Fibroblast of skin of right quadriceps (primary cell): ENCODE data around the gene PHLDA3.
"Not testable (repeated sequence)": the region's sequence is repeated elsewhere in the genome, so short reads cannot be mapped to it uniquely, and the experiment has no call there.

ENCODE experiments used
- DNase-seq: peaks from one replicate; pipeline ENCODE4 v3.0.0-alpha.2; 2013

Gene PHLDA3

DNA sequence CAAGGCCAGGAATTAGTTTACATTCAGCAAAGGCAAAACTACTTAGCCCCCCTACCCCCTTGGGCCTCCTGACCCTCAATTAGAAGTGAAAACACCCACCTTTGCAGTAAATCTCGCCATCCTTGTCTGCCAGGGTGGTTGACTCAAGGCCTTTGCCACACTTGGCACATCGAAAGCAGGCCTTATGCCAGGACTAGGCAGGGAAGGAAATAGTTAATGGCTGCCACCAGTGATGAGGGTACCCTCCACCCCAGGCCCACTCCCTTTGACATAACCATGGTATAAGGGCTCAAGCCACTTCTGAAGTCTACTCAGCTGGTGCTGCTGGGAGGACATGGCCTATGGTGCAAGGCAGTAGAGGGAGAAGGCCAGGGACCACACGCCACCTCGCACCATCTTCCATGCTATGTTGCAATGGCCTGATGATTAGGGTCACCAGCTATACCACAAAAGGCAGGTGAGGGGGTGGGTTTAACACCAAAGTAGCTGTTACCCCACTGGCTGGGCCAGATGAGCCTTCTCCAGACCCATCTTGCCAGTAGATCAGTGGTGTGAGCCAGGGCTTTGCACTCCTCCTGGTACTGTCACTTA is 16.3 kb upstream of the PHLDA3 start:
- DNase-seq = no peak

DNA sequence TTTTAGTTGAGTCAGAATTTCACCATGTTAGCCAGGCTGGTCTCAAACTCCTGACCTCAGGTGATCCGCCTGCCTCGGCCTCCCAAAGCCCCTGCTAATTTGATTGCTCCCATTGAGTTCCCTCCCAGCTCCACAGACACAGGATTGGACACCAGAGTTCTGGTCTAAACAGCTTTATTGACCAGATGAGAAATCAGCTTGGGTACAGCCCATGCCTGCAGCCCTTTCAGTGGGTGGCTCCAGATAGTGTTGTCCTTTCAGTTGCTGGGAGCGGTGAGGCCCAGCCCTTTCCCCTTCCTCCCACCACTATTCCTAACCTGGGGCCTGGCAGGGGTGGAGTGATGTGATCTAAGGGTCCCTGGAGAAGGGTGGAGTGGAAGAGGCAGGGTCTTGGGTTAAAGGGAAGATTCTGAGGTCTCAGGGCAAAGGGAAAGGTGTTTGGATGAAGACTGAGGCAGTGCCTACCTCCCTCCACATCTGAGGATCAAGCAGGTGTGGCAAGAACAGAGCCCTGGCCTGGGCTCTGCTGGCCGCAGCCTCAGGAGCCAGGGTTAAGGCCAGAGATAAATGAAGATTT is 14.5 kb upstream of the PHLDA3 start:
- no peak for DNase-seq

DNA sequence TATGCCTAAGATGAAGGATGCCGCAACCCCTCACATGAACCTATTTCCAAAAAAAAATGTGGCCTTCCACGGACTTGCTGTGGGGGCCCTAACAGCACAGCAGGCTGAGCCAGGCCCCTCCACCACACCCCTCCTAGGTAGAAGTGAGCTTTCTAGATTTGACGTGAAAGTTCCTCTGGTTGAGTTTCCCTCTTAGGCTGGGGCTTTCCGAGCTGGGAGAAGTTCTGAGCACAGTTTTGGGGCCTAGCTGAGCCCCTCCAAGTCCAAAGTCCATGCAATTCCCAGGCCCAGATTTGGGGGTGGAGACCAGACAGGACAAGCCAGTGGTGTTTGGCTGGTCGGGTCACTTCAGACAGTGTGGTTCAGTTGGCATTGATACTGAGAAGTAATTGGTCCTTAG is 13.8 kb upstream of the PHLDA3 start:
- no peak for DNase-seq

DNA sequence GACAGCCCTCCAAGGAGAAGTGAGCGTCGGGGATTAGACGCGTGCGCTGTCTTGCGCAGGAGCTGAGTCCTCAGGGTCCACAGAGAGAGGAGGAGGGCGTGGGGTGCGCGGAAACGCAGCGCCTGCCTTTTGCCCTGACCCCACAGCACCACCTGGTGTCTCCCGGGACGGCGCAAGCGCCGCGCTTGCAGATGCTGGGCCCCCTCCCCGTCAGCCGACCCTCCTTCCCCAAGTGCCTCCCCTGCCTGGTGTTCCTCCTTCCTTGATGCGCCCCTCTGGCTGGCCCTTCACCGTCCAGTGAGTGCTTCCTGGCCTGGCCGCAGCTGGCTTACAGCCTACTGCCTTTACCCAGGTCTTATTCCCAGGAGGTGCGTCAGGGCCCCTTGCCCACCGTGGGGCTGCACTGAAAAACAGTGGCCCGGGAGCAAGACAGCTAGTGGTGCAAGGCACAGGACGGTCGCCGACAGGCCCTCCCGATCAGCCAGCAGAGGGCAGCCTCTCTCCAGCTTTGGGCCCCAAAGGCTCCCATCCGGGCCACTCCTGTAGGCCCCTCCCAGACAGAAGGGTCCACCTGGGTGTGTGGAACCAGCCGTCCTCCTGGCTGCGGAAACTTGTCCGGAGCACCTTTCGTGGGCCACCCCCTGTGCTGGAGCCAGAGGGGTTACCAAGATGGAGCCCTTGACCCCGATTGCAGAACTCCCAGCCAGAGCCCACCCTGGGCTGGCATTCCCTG is 12.9 kb upstream of the PHLDA3 start:
- peak; percentile 79 for DNase-seq

DNA sequence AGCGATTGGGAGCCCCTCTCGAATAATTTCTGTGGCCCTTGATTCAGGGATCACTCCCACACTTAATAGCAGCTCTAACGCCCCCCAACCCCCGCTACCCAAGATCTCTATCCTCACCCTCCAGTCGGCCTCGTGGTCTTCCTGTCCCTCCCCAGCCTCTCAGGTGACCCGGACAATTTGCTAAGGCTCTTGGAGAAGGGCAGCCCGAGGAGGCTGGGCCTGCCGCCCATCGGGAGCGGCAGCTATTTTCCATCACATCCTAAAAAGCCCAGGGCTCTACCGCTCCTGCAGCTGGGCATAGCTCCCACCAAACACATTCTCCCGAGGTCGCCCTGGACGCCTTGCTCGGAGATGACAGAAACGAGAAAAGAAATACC is 12.0 kb upstream of the PHLDA3 start:
- no peak for DNase-seq

GRCh38 chr1:201480231-201481003 is 11.4 kb upstream of the PHLDA3 start:
- peak; percentile 63 for DNase-seq

- no peak for DNase-seq
These were observed 10.3 kb upstream of the PHLDA3 start for GRCh38 chr1:201479201-201479730.

GRCh38 chr1:201478666-201479065 is 9.7 kb upstream of the PHLDA3 start:
- DNase-seq = not testable (repeated sequence)

GRCh38 chr1:201476670-201477344 is 7.8 kb upstream of the PHLDA3 start:
- DNase-seq = no peak

- DNase-seq = no peak
These were observed 7.1 kb upstream of the PHLDA3 start for GRCh38 chr1:201475915-201476669.

GRCh38 chr1:201475130-201475529 is 6.1 kb upstream of the PHLDA3 start:
- DNase-seq = peak; percentile 50

GRCh38 chr1:201473296-201473695 is 4.3 kb upstream of the PHLDA3 start:
- DNase-seq = no peak

DNA sequence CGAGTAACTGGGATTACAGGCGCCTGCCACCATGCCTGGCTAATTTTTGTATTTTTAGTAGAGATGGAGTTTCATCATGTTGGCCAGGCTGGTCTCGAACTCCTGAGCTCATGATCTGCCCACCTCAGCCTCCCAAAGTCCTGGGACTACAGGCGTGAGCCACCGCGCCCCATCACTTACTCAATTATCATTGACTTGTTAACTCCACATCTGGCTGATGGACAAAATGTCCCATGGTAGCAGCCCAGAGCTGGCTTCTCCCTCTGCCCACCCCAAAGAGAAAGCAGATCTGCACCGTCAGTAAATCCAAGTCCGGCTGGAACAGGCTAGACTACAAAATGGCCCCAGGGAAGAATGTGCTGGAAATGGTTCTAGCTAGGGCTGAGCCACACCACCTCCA is 3.3 kb upstream of the PHLDA3 start:
- not testable (repeated sequence) for DNase-seq

DNA sequence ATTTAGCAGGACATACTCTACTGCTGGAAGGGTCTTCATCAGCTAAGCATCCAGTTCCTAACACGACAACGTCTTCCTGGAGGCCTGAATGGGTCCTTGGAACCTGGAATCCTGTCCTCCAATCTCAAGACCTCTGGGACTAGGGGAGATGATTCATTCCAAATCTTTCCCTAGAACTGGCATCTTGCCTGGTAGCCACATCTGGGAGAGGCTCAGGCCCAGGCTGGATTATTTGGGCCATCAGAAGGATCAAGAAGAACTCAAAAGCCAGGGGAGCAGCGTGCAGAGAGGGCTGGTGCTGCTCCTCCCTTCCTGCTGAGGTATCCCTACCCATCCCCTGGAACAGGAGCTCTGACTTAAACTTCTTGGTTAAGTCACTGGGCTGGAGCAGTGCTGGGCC is 2.8 kb upstream of the PHLDA3 start:
- peak; percentile 84 for DNase-seq

GRCh38 chr1:201470581-201470980 is 1.6 kb upstream of the PHLDA3 start:
- DNase-seq = no peak

- no peak for DNase-seq
These were observed 672 bp upstream of the PHLDA3 start for GRCh38 chr1:201469645-201470074.

- no peak for DNase-seq
These were observed 516 bp downstream of the PHLDA3 start for GRCh38 chr1:201468501-201468843.

GRCh38 chr1:201466492-201466891 is 2.5 kb downstream of the PHLDA3 start:
- DNase-seq = peak; percentile 42

DNA sequence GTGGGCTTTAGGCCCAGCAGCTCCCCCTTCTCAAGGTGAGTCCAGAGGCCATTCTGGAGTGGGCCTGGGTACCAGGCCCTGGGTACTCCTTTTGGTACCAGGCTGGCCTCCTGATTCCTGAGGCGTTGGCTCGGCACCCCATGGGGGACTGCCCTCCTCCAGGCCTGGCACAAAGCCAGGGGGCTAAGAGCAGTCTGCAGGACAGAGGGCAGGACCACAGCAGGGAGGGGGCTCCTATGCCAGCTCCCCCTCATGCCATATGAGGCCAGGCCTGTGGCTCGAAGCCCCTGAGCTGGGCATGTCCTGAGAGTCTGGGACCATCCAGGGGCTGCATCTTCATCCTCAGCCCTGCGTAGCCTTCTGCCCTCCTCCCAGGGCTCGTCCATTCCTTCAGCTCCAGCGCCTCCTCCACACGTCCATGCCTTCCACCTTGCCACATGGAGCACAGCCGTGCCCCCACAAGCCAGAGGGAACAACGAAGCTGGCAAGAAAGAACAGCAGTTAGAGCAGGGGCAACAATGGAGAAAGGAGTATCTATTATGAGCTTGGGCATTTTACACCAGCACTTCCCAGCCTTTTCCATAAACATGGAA is 3.2 kb downstream of the PHLDA3 start:
- no peak for DNase-seq

- no peak for DNase-seq
These were observed 5.9 kb downstream of the PHLDA3 start for GRCh38 chr1:201463071-201463552.

DNA sequence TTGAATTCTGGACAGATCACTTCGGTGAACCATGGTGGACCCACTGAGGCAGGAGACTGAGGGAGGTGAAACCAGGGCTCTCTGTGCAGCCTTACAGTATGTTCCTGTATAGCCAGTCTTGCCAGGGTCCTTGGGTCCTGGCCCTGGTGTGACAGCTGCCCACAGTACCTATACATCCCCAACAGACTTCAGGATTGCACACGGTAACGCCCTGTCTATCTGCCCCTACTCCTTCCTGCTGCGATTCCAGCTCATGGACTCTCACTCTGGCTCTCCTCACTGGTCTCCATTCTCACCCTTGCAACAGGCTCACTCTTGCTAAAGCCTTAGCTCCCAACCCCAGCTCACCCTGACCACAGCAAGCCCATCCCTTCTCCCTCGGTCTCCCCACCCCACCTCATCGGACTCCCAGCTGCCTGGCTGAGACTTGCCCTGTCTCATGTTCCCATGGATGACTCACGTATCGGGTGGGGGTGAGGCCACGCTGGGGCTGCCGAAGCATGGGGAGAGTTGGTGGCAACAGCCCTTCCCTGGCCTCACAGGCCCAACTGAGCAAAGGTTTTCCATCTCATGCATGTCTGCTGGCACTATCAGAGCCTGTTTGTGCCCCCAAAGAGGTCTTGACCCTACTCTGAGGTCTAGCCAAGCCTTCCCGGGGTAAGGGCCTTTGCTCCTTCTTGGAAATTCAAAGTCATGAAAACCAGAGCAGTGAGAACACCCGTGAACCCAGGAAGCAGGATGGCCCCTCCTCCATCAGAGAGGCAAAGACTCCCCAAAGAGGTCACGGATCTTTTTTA is 7.1 kb downstream of the PHLDA3 start:
- DNase-seq = peak; percentile 97
